ENCODE measurements around the gene RELL1.

Gene RELL1

DNA sequence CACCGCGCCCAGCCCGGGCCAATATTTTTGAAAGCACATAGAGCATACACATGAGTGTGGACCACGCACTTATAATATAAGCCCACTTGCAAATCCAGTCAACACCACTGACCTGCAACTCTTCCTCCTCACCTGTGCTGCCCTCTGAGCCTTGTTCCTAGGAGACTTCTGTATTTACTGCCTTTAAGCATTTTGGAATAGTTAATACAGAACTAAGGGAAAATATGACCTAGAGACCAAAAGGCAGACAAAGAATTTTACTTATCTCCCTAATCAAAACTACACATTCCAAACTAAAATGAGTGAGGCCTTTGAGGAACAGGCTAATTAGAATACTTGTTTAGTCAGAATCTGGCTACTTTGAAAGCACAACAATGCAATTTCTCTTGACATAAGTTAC, 89.1 kb downstream of the RELL1 start:
- no peak for DNase-seq (ENCODE audit: low read depth)

DNA sequence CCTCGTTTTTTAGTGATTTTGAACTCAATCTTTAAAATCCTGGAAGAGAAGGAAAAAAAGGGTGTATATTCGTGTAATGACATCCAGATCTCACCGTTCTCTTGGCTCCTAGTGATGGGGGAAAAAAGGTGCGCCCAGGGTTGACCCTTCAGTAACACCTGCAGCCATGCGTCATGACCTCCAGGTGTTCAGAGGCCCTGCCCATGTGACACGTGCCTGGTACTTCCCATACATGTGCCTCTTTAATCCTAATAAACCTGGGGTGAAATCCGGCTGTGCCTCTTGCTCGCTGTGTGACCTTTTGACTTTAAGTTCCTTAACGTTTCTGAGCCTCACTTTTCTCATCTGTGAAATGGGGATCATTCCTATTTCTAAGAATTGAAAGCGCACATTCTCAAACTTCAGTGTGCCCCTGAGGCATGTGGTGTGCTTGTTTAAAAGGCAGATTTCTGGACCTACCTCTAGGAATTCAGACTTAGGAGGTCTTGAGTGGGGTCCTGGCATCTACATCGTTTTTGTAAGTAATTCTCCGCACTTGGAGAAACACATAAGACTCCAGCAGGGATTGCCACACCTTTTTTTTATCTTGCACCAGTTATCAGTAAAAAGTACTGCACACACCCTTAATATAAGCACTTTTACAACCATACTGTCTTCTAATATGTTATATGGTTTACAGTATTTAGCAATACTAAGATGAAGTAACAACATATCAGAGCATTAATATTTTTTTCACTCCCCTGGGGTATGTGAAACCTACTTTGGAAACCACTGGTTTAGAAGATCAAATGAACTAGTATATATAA, 90.1 kb downstream of the RELL1 start:
- DNase-seq (ENCODE audit: low read depth) = no peak

DNA sequence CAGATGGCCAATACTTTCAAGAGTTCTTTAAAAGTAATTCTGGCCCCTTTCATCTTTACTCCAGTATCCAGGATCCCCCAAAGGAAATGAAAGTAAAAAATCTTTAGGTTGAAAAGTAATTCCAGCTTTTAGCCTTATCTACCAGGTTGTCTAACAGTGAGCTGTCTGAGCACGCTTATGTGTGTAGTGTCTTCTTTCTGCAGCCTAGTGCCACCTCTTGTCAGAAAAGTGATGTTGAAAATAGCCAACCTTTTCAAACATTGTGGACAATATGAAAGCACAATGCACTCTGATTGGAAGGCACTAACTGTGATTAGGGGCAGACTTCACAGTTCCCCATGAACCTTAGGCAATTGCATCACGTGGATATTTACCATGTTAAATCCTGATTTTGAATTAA, 92.1 kb downstream of the RELL1 start:
- DNase-seq (ENCODE audit: low read depth) = no peak

DNA sequence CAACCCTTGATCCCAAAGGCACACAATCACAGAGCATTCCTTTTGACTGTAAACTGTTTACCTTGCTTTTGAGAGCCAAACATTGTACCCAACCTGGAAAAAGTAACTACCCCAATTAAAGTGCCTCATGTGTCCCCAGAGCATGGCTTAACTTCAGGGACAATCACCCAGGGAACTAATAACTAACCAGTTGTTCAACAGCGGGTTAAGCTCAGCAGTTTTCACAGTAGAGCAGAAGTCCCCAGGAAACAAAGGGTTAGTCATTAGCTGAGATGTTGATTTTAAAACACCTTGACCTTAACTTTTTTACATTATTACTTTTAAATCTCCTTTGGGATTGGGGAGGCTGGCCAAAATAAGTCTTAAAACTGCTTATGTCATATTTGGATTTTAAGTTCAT, 94.8 kb downstream of the RELL1 start:
- no peak for DNase-seq (ENCODE audit: low read depth)

DNA sequence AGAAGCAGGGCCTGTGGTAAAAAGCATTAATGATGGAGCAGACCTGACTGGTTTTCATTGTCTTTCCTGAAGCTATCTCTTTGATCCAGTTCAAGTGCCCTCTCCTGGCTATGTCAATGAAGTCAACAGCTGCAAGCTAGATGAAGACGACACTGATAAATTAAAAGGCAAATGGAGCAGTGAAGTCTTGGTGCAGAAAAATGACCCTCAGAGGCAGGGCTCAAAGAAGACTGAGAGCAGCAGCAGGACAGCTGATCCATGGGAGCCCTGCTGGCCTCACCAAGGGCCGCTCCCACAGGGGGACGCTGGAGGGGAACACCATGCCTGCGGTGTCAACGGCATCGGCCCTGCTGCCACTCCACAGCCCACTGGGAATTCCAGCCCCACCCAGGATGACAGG, 96.2 kb downstream of the RELL1 start:
- no peak for DNase-seq (ENCODE audit: low read depth)

DNA sequence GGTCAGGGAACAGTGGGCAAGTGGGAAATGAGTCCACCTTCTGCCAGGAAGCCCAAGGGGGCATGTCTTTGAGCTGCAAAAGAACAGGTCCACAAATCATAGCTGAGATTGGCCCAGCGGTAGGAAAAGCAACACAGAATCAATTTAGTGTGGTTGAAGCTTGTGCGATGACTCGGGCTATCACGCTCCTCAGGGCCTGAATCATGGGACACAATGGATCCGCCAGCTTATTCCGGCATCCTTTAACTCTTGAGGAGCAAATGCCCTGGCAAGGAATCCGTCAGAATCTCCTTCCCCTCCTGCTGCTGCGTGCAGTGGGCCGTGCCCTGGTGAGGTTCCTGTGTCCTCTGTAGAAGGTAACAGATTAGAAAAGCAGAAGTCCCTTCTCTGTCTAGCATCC, 98.0 kb downstream of the RELL1 start:
- DNase-seq (ENCODE audit: low read depth) = no peak

DNA sequence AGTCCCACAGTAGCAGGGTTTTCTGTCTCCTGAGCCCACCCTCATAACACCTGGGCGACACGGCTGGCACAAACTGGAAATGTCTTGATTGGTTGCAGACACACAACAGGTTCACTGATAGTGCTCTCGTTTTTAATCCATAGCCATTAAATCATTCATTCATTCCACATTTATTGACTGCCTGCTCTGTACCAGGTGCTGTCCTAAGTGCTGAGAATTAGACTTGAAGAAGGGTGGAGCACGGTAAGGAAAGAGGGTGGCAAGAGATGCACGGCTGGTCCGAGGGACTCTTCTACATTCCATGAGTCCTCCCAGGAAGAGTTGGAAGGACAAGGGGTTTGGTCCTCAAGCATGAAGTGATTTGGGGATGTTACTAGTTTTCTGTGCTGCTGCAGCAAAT, 100.0 kb downstream of the RELL1 start:
- DNase-seq (ENCODE audit: low read depth) = no peak

DNA sequence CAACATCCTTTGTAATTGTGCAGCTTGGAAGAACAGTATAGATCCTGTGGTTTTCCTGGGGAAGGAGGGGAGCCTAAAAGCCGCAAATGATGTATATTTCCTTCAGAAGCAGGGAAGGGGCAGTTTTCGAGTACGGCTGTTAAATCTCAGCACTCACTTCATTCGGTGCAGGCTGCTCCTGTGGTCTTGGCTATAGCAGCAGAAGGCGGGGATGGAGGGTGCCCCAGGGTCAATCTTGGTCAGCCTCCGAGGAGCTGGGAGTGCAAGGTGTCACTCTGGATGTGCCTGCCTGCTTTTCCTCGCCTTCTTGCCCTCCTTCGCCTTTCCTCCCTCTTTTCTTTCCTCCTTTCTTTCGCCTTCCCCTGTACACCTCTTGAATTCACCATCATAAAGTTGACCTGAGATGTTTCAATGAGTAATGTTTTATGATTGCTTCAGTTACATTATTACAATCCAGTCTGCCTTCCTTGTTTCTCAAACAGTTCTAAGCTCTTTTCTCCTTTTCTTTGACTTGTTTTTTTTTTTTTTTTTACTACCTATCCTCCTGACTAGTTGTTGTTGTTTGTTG, 101.6 kb downstream of the RELL1 start:
- no peak for DNase-seq (ENCODE audit: low read depth)

DNA sequence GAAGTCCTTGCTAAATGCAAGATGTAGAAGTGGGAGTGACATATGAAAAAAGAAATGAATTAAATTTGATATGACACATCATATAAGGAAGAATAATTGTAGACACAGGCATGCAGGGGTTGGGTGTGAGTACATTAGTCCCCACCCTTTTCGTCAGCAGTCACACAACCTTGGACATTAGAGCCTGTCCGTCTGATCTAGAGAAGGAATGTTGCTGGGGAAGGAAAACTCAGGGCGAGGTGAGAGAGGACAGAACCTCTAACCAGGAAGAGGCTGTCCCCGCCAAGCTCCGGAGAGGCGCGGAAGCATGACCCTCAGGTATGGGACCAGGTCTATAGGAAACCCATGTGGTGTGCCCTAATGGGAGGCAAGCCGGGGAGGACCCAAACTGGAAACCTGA, 102.1 kb downstream of the RELL1 start:
- DNase-seq (ENCODE audit: low read depth) = no peak

DNA sequence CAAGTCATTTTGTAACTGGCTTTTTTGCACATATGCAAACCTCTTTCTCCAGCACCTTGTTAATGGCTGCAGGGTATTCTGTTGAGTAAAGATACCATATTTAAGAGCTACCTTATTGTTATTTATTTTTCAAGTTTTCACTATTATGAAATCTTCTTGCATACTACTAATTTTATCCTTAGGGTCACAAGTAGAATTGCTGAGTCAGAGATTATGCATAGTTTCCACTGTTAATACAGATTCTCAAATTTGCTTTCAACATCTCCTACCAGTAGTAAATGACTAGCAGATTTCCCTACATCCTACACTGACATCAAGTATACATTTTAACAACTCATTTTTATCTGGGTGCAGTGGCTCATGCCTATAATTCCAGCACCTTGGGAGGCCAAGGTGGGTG, 112.6 kb downstream of the RELL1 start:
- DNase-seq (ENCODE audit: low read depth) = no peak

DNA sequence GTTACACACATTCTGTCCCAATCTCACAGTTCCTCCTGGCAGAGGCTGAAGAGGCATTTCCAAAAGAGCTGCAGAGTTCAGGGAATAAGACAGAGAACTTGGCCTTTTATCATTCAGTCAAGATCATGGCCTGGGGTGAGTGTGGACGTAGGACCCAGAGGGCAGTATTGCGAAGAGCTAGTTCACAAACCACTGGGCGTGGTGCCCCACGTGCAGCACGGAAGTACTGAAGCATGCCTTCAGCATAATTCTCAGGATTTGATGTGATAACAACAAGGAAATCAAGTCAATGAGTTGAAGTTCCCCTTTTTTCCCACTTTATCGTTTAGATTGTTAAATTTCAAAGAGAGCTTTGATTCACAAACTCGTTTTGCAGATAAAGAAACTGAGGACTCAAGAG, 117.7 kb downstream of the RELL1 start:
- DNase-seq (ENCODE audit: low read depth) = no peak

DNA sequence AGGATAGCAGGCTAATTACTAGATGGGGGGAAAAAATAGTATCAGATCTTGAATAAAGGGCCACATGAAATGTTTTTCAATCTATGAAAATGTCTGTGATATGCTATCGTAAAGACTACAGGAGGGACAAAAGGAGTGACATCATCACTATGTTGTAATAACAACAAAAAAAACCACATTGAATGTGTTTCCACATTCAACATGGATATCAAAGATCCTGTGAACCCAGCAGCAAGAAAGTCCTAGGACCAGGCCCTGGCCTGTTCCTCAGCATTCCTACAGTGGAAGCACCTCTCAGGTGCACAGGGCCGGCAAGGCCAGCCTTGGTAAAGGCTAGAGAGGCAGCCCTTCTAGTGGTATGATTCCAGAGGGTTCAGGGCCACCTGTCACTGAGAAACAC, 118.3 kb downstream of the RELL1 start:
- DNase-seq (ENCODE audit: low read depth) = no peak

DNA sequence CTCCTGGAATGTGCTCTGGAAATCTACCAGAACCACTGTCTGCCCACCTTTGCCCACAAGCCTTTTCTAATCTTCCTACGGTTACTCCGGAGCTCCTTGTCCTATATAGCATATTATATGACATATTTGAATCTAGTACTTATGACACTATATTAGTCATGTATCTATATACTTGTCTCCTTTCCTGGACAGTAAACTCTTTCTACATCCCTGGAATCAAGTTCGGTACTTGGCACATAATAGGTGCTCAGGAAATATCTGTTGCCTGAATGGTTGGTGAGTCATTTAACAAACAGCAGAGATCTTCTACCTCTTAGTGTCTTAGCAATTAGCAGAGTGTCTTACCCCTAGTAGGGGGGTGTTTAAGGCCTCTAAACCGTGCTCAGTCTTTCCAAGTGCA, 123.6 kb downstream of the RELL1 start:
- no peak for DNase-seq (ENCODE audit: low read depth)

DNA sequence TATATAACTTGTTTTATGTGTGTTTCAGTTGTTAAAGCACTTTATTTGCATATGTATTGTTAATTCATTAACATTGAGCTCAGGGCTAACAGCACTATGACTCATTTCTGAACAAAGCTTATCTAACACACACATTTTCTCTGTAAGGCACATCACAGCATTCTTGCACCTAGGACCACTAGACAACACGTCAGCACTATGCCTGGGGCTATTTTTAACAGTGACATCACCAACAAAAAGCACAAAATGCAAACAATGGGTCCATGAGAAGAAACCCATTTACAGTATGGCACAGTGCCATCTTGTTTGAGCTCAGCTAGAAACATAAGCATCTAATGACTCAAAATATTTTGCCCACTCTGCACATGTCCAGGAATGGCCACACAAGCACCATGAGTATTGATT, 124.4 kb downstream of the RELL1 start:
- no peak for DNase-seq (ENCODE audit: low read depth)

DNA sequence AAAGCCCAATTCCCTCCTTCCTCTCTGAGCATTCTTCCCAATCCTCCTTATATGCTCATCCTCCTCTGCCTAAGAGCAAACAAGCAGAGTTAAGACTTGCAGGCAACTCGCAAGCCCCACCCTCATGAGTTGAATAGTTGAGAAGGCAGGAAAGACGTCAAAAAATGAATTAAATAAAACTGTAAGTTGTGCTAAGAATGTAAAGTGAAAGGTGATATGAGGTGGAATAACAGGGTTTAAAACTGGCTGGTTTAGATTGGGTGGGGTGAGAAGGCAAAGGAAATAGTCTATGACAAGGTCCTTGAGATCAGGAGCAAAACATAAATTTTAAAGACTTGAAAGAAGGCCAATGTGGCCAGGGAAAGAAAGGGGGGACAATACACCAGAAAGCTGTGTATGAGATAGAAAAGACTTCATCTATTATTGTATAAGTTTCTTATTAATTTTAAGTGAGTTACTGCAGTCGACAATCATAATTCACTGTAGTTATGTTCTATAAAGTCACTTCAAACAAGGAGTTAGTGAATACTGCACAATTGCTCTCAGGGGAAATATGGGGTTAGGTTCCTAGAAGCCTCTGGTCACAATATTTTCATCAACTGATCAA, 124.9 kb downstream of the RELL1 start:
- DNase-seq (ENCODE audit: low read depth) = no peak

All from stimulated activated CD4-positive, alpha-beta T cell treated with anti-CD3 and anti-CD28 coated beads, Interleukin-2, amount 100 ng/mL, for 4 hours (primary cell).